Motor neuron (in vitro differentiated cells): Measurements from ENCODE around the gene PRDM12. TPM values are rescaled to one million over a fixed set of nuclear protein-coding genes. Genes with fewer than 3 reads are reported as not detected.
"Not testable (repeated sequence)": the region's sequence is repeated elsewhere in the genome, so short reads cannot be mapped to it uniquely, and the experiment has no call there.

ENCODE experiments used
- ATAC-seq, 8 experiments: fragments of 200-7000 bp; cut with Tn5 transposase; replicated peaks in 6 of 8; 2 replicates each; pipeline ENCODE4 v1.8.0; 2021; ENCODE audit warnings: mild to moderate bottlenecking in 8 of 8, moderate library complexity in 8 of 8
- H3K27ac ChIP-seq, 2 donors: fragments of 250-450 bp; sonication (Bioruptor Pico); 2 replicates each; pipeline ENCODE4 v1.9.0; 2021; ENCODE audit warnings: antibody characterized with exemption in 2 of 2, mild to moderate bottlenecking in 2 of 2, moderate library complexity in 1 of 2
- H3K4me1 ChIP-seq, 2 donors: fragments of 250-450 bp; sonication (Bioruptor Pico); replicated peaks in 1 of 2; 2 replicates each; pipeline ENCODE4 v1.6.1; 2021; ENCODE audit warnings: antibody characterized with exemption in 2 of 2, mild to moderate bottlenecking in 2 of 2, moderate library complexity in 1 of 2
- H3K4me3 ChIP-seq, 5 donors: fragments of 250-450 bp; sonication (Bioruptor Pico); 2 replicates each; pipeline ENCODE4 v1.9.0; 2021; ENCODE audit warnings: antibody characterized with exemption in 5 of 5, mild to moderate bottlenecking in 5 of 5, moderate library complexity in 4 of 5
- WGBS, 10 experiments: fragments of 450-650 bp; shearing (Covaris generic); methylation state at CpG; one replicate each; pipeline ENCODE4 v1.0.0; 2022; 5-methylcytosine and 5-hydroxymethylcytosine counted together
- in situ Hi-C, 9 experiments: fragments of 400-800 bp; cut with MboI; loops; one replicate each; pipeline ENCODE4 v1.15.0; 2021; ENCODE audit warnings: low sequenced_read_pairs in 9 of 9, low pct_unique_long_range_greater_than_20kb in 2 of 9; ENCODE audit not compliant: unreplicated experiment in 9 of 9
- total RNA-seq, 8 experiments: library from RNA; unstranded; fragments of 300-600 nt; gene quantifications; 2 replicates each; pipeline versions ENCODE4 v1.2.3 to v1.2.4, GENCODE V29; 2022

The PRDM12 gene
- total RNA-seq, 8 experiments from 2014 or later = 0.21 to 0.96 (median 0.27) TPM; not detected in 3

DNA sequence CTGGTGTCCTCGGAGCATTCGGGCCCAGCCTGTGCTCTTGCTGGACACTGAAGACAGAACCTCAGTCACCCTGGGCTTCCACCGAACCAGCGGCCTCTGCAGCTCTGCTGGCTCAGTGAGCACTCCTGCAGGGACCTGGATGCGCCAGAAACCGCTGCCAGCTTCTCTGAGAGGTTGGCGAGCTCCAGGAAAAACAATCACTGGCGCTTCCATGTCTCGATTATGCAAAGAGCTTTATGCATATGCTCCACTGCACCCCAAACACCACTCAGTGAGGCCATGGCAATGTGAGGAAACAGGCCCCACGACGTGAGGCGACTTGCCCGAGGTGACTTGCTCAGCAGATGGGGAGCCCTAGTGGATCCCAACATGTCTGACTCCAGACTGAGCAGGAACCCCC is 11.0 kb downstream of the PRDM12 start:
- in situ Hi-C loops = loop anchor here in 5 of 9 experiments (25.0 kb wide), 2 partner anchors 188 to 213 kb away; no protein-coding TSS in a partner anchor
- peaks cover 7 to 9% of the 10 kb centered on the region in 2 donors for H3K4me1 ChIP-seq
- ATAC-seq = peak in 1 of 8 experiments; percentile 9
- H3K4me3 ChIP-seq = no peak overlapping the region
- H3K27ac ChIP-seq = no peak overlapping the region
- 100% methylated on average over 1 of the region's 13 CpGs; no CpG with 5 or more reads in 9 of the 10 experiments for WGBS, 10 experiments

DNA sequence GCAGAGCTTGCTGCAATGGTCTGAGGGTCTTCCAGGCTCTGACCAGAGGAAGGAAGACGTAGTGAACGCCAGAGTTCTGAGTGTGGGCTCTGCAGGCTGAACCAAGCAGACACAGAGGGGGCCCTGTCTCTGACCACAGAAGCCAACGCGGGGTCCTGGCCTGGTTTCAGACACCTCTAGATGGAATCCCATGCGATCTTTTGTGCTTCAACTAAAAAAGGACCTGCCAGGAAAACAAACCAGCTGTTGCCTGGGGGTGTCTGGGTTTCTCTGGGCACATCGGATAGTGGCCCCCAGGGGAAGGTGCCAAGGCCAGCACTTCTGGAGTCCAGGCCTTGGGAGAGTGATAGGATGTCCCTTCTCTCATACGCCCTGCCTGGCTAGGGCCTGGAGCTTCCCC is 12.9 kb downstream of the PRDM12 start:
- Histone ChIP-seq H3K4me1 (peaks cover 9 to 10% of the 10 kb centered on the region in 2 donors), H3K27ac (no peak overlapping the region), H3K4me3 (no peak overlapping the region)
- ATAC-seq = no peak
- in situ Hi-C loops = loop anchor here in 5 of 9 experiments (25.0 kb wide), 2 partner anchors 190 to 215 kb away; no protein-coding TSS in a partner anchor
- WGBS, 10 experiments = 60 to 92% (median 76%) methylated on average over 1 to 7 of the region's 7 CpGs; no CpG with 5 or more reads in 5 of the 10 experiments

DNA sequence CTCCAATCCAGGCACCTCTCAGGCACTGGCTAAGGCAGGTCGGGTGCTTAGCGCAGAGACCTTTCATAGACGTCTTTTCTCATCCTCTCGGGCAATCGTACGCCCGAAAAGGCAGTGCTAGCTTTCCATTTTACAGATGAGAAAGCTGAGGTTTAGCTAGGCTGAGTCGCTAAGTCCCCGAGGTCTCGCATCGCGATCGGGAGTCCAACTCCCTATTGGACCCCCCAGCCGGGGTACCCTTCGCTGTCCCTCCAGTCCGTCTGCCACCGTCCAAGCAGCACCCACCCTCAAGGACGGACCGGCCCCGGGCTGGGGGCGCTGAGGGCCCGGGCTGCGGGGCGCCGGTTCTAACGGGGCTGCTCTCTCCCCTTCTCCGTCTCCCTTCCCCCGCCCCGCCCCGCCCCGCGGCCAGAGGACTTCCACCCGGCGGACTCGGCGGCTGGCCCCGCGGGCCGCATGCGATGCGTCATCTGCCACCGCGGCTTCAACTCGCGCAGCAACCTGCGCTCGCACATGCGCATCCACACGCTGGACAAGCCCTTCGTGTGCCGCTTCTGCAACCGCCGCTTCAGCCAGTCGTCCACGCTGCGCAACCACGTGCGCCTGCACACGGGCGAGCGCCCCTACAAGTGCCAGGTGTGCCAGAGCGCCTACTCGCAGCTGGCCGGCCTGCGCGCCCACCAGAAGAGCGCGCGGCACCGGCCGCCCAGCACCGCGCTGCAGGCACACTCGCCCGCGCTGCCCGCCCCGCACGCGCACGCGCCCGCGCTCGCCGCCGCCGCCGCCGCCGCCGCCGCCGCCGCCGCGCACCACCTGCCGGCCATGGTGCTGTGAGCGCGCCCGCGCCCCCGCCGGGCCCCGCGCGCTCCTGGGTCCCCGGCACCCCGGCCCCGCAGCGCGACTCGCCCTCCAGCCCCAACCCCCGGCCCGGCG is 16.7 kb downstream of the PRDM12 start:
- 0 to 13% (median 4%) methylated on average over 1 to 20 of the region's 116 CpGs; no CpG with 5 or more reads in 5 of the 10 experiments for WGBS, 10 experiments
- in situ Hi-C loops = loop anchor here in 8 of 9 experiments (10.0 to 25.0 kb wide), 4 partner anchors 194 to 226 kb away; no protein-coding TSS in a partner anchor
- peak overlapping the region; percentile 37 to 79 for H3K27ac ChIP-seq
- ATAC-seq = peak; percentile 78 to 87 (median 80)
- peak overlapping the region; percentile 36 to 57 (median 47) for H3K4me3 ChIP-seq
- peaks cover 0 to 4% of the 10 kb centered on the region in 2 donors for H3K4me1 ChIP-seq

DNA sequence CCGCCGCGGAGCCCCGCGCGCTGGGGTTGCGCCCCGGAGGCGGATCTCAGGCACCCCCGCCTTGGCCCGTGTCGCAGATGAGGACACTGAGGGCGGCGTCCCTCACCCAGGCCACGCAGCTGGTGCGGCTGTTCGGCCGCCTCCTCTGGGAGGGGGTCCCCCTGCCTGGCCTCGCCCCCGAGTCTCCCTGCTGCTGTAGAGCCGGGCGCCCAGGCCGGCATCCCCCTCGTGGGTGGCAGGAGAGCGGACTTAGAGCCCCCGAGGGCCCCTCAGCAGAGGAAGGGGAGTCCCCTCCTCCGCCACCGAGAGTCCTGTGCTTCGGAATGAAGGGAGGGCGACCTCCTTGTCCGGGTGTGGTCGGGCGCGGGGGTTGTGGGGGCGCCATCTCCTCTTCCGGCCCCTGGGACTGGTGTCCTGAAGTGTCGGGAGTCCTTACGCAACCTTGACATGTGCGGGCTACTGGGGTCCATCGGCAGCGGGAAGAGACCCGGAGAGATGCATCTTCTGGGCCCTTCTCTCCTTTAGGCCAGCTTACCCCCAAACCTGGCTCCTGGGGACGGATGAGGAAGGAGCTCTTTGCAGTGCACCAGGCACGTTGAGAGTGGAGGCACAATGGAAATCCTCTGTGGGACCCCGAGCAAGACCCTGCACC is 17.5 kb downstream of the PRDM12 start:
- ATAC-seq = peak; percentile 32 to 56 (median 46)
- Histone ChIP-seq H3K4me1 (peaks cover 0 to 4% of the 10 kb centered on the region in 2 donors), H3K4me3 (peak overlapping the region; percentile 36 to 57 (median 47)), H3K27ac (peak overlapping the region in 1 of 2 donors; percentile 79)
- WGBS, 10 experiments = 0 to 18% (median 4%) methylated on average over 3 to 16 of the region's 45 CpGs; no CpG with 5 or more reads in 5 of the 10 experiments
- in situ Hi-C loops = loop anchor here in 8 of 9 experiments (10.0 to 25.0 kb wide), 4 partner anchors 195 to 227 kb away; no protein-coding TSS in a partner anchor

DNA sequence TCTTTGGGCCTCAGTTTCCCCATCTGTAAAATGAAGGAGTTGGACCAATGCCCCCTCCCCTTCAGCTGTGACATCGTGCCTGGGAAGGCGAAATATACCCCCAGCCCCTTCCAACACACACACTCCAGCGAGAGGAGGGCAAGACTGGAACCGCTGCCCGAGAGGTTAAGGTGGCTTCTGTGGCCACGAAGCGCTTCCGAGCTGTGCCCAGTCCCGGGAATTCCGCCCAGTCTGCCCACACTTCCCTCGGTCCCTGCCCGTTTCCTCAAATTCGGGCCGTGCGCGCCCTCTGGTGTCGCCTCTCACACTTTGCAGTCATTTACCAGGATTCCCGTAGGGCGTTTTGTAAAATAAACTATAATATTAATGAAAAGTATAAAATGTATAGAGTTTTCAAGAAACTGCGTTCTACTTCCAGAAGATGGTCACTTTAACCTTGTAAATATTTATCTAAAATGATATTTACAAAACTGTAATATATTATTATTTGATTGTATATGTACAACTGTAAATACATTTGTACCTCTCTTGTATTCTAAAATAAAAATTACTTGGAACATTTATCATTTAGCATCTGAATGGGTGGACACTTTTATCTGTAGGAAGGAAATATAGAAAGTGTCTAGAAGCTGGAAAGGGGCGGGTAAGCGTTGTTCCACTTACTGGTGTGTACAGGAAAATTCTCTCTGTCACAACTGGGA is 18.2 kb downstream of the PRDM12 start:
- Histone ChIP-seq H3K27ac (no peak overlapping the region), H3K4me3 (peak overlapping the region in 3 of 5 donors; percentile 47 to 57 (median 52)), H3K4me1 (peaks cover 0 to 4% of the 10 kb centered on the region in 2 donors)
- ATAC-seq = peak; percentile 18 to 54 (median 34)
- 0 to 25% (median 3%) methylated on average over 1 to 17 of the region's 22 CpGs; no CpG with 5 or more reads in 1 of the 10 experiments for WGBS, 10 experiments
- in situ Hi-C loops = loop anchor here in 8 of 9 experiments (10.0 to 25.0 kb wide), 4 partner anchors 195 to 228 kb away; no protein-coding TSS in a partner anchor

DNA sequence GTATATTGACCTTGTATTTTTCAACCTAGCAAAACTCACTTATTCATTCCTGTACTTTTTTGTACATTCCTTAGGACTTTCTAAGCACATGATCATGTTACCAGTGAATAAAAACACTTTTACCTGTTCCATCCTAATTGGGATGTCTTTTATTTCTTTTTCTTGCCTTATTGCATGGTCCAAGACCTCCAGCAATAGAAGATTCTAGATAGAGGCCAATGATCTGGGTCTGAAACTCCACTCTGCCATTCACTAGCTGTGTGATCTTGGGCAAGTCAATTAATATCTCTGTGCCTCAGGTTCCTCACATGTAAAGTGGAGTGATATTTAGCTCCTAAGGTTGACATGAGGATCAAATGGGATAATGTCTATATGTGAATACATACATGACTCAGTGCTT is 20.7 kb downstream of the PRDM12 start:
- H3K4me3 ChIP-seq = no peak overlapping the region
- in situ Hi-C loops = loop anchor here in 8 of 9 experiments (10.0 to 25.0 kb wide), 4 partner anchors 198 to 230 kb away; no protein-coding TSS in a partner anchor
- H3K27ac ChIP-seq = no peak overlapping the region
- H3K4me1 ChIP-seq = peaks cover 0 to 4% of the 10 kb centered on the region in 2 donors
- ATAC-seq = no peak

DNA sequence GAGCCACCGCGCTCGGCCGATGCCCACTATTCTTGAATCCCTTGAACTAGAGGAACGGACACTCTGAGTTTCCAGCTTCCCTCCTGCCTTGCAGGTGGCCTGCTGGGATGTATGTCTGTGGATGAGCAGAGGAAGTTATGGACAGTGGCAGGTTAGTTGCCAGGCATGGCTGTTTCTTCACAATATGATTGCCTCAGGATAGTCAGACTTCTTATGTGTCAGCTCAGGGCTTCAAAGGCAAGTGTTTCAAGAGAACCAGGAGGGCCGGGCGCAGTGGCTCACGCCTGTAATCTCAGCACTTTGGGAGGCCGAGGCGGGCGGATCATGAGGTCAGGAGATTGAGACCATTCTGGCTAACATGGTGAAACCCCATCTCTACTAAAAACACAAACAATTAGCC is 21.6 kb downstream of the PRDM12 start:
- 80 to 100% (median 100%) methylated on average over 1 to 3 of the region's 11 CpGs; no CpG with 5 or more reads in 7 of the 10 experiments for WGBS, 10 experiments
- not testable (repeated sequence) for H3K4me1 ChIP-seq, H3K4me3 ChIP-seq, H3K27ac ChIP-seq, ATAC-seq
- in situ Hi-C loops = loop anchor here in 8 of 9 experiments (10.0 to 25.0 kb wide), 4 partner anchors 199 to 231 kb away; no protein-coding TSS in a partner anchor

DNA sequence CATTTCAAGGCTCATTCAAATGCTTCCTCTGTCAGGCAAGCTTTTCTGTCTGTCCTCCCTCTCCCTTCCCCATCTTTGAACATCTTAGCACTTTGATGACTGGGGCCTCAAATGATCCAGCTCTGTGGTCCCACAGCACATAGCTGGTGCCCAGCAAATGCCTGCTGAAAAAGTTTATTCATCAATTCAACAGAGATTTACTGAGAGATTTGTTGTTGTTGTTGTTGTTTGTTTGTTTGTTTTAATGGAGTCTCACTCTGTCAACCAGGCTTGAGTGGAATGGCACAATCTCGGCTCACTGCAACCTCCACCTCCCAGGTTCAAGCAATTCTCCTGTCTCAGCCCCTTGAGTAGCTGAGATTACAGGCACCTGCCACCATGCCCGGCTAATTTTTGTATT is 23.2 kb downstream of the PRDM12 start:
- no peak overlapping the region for H3K4me3 ChIP-seq
- ATAC-seq = no peak
- in situ Hi-C loops = loop anchor here in 8 of 9 experiments (10.0 to 25.0 kb wide), 4 partner anchors 200 to 233 kb away; no protein-coding TSS in a partner anchor
- H3K27ac ChIP-seq = no peak overlapping the region
- H3K4me1 ChIP-seq = peaks cover under 1 to 4% of the 10 kb centered on the region in 2 donors
- WGBS, 10 experiments = 90 to 100% methylated on average over 1 to 2 of the region's 2 CpGs; no CpG with 5 or more reads in 8 of the 10 experiments

DNA sequence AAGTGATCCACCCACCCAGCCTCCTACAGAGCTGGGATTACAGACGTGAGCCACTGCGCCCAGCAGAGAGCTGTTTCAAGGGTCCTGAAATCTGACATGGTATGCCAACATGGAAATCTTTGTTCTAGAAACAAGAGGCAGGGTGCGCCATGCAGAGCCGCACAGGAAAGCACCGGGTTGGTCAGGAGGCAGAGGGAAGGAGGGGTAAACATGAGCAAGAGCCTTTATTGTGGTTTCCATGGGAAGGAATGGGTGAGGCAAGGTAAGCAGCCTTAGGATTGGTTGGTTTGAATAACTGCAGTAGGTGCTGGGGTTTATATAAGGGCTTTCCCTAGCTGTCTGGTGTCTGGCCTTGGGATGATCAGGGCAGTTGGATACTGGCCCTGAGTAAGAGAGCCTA is 23.7 kb downstream of the PRDM12 start:
- Histone ChIP-seq H3K4me3 (no peak overlapping the region), H3K4me1 (peaks cover 5 to 8% of the 10 kb centered on the region in 2 donors), H3K27ac (no peak overlapping the region)
- no peak for ATAC-seq
- WGBS, 10 experiments = 58 to 100% (median 89%) methylated on average over 1 to 5 of the region's 5 CpGs; no CpG with 5 or more reads in 5 of the 10 experiments
- in situ Hi-C loops = loop anchor here in 8 of 9 experiments (10.0 to 25.0 kb wide), 4 partner anchors 201 to 233 kb away; no protein-coding TSS in a partner anchor

DNA sequence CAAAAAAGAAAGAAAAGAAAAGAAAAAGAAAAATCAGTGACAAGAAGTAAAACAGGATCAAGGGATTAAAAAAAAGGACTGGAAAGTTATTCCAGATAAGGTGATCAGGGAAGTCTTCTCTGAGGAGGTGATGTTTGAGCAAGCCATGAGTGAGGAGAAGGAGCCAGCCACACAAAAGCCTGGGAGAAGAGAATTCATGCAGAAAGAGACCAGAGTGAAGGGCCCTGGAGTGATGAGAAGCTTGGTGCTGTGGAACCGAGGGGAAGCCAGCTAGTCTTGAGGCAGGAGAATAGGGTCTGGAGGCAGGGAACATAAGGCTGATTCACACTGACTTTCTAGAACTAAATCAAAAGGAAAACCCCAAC is 25.2 kb downstream of the PRDM12 start:
- Histone ChIP-seq H3K4me1 (peaks cover 8 to 10% of the 10 kb centered on the region in 2 donors), H3K4me3 (no peak overlapping the region), H3K27ac (no peak overlapping the region)
- ATAC-seq = peak in 2 of 8 experiments; percentile 2 to 4
- WGBS, 10 experiments = 0 to 33% (median 17%) methylated on average over 1 of the region's 1 CpG; no CpG with 5 or more reads in 4 of the 10 experiments
- in situ Hi-C loops = loop anchor here in 8 of 9 experiments (10.0 to 25.0 kb wide), 4 partner anchors 202 to 235 kb away; no protein-coding TSS in a partner anchor

DNA sequence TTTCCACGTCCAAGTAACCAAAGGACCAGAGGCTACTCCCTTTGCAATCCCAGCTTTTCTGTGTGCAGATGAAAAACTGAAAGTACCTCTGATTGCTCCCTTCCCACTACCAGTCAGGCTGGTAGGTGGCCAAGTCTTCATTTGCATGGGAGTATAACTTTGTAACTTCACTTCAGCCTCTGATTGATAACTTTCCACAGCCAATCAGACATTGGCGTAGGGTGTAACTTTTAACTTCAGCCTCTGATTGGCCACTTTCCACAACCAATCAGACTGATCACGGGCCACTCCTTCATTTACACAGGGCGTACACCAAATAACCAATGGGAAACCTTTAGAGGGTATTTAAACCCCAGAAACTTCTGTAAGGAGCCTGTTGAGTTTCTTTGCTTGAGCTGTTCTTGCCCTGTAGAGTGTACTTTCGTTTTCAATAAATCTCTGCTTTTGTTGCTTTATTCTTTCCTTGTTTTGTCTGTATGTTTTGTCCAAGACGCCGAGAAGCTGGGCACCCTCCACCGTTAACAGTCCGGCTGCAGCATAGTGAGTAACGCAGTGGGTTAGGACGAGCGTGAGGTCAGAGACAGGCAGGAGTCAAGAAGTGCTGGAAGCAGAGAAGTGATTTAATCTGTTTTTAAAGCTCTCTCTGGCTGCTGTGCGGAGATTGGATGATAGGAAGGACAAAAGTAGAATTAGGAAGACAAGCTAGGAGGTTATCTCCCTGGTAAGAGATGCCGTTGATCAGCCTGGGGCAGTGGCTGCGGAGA is 25.7 kb downstream of the PRDM12 start:
- 0 to 70% (median 29%) methylated on average over 2 to 14 of the region's 15 CpGs; no CpG with 5 or more reads in 1 of the 10 experiments for WGBS, 10 experiments
- H3K4me3 ChIP-seq = peak overlapping the region in 3 of 5 donors; percentile 5 to 21 (median 11)
- peak in 7 of 8 experiments; percentile 12 to 81 (median 29) for ATAC-seq
- peaks cover 13 to 16% of the 10 kb centered on the region in 2 donors for H3K4me1 ChIP-seq
- in situ Hi-C loops = loop anchor here in 8 of 9 experiments (10.0 to 25.0 kb wide), 4 partner anchors 203 to 235 kb away; no protein-coding TSS in a partner anchor
- no peak overlapping the region for H3K27ac ChIP-seq
